Psoas muscle (tissue), 8 donors: ENCODE results near the gene ADCY9. TPM values are rescaled to one million over a fixed set of nuclear protein-coding genes. Genes with fewer than 3 reads are reported as not detected.
A peak's percentile ranks its signal among the peaks of the same experiment; 100 is the strongest.
"Not testable (repeated sequence)": the region's sequence is repeated elsewhere in the genome, so short reads cannot be mapped to it uniquely, and the experiment has no call there.

Source experiments
- ATAC-seq, 4 donors: fragments of 200-7000 bp; cut with Tn5 transposase; one replicate each; pipeline ENCODE4 v1.9.1; 2020; ENCODE audit warnings: moderate library complexity in 3 of 4, mild to moderate bottlenecking in 2 of 4
- DNase-seq, 2 donors: peaks; one replicate each; pipeline ENCODE4 v3.0.0-alpha.2; 2020
- H3K27ac ChIP-seq: fragments of 200-600 bp; one replicate; pipeline ENCODE4 v1.8.0; 2022
- H3K27me3 ChIP-seq, 3 donors: fragments of 200-600 bp in 1 of 3; one replicate each; pipeline versions ENCODE4 v1.6.1 to v1.8.0; 2013 to 2022; ENCODE audit warnings: low read length in 2 of 3, mild to moderate bottlenecking in 2 of 3, moderate library complexity in 1 of 3; ENCODE audit not compliant: insufficient read depth in 3 of 3
- H3K36me3 ChIP-seq, 2 donors: fragments of 200-600 bp in 1 of 2; one replicate each; pipeline versions ENCODE4 v1.6.1 to v1.8.0; 2013 to 2022; ENCODE audit warnings: low read depth in 1 of 2, mild to moderate bottlenecking in 1 of 2, moderate library complexity in 1 of 2; ENCODE audit not compliant: insufficient read depth in 1 of 2
- H3K4me1 ChIP-seq: fragments of 200-600 bp; one replicate; pipeline ENCODE4 v1.8.0; 2022
- H3K4me3 ChIP-seq: fragments of 200-600 bp; one replicate; pipeline ENCODE4 v1.8.0; 2022; ENCODE audit warnings: mild to moderate bottlenecking
- H3K9me3 ChIP-seq: fragments of 200-600 bp; one replicate; pipeline ENCODE4 v1.8.0; 2022
- CTCF ChIP-seq: fragments of 200-600 bp; IDR thresholded peaks from one replicate; pipeline ENCODE4 v1.8.0; 2022; ENCODE audit warnings: antibody characterized with exemption
- WGBS, 3 donors: extraction: QIAGEN DNeasy Blood & Tissue Kit; methylation state at CpG; one replicate each; pipeline versions ENCODE4 v1.1.6 to v1.1.7; 2013; 5-methylcytosine and 5-hydroxymethylcytosine counted together
- intact Hi-C, 2 donors: fragments of 100-400 bp; cut with DNase I; formaldehyde crosslinking; loops; one replicate each; pipeline versions ENCODE4 v1.11.0 to v1.14.2; 2022
- polyA plus RNA-seq, 3 donors: library from polyadenylated mRNA; stranded (reverse); fragments of 200-250 nt; gene quantifications; one replicate each; pipeline ENCODE4 v1.2.3, GENCODE V29; 2013
- total RNA-seq, 4 donors: library from RNA; stranded (reverse); fragmentation: NEBNext Ultra II Directional in 2 of 4; extraction: Animal tissue kit (Norgen Biotek cat#: 25700) in 2 of 4; gene quantifications; one replicate each; pipeline versions ENCODE4 v1.2.1 to v1.2.4, GENCODE V29; 2021 to 2023
- donor health status: healthy with polysubstance abuse.
- donor health status: DM: no; HTN: no; CAD: no; lungs with moderate emphysema.
- donor health status: Bipolar disorder and iron deficiency.
- donor health status: healthy.
- donor health status: DM: yes; HTN: yes; CAD: no.
- donor health status: DM: no; HTN: no; CAD: no.
- donor health status: DM: no; HTN: no; CAD: no.
- donor health status: DM: yes; HTN: yes; CAD: no.

The ADCY9 gene
- total and polyA plus RNA-seq, 7 donors: 9.0 to 134 (median 44.9) TPM

- no peak overlapping the region for H3K27ac ChIP-seq
- 81 to 86% (median 81%) methylated on average over 20 of the region's 20 CpGs for WGBS, 3 donors
- TF ChIP-seq CTCF: no peak
- ATAC-seq: no peak
- no peak overlapping the region for H3K4me3 ChIP-seq
- no peaks in the 10 kb centered on the region for H3K27me3 ChIP-seq
- intact Hi-C loops: no loop called here
- no peak for DNase-seq
- H3K9me3 ChIP-seq: no peaks in the 10 kb centered on the region
- H3K4me1 ChIP-seq: peaks cover 35% of the 10 kb centered on the region
- no peaks in the 10 kb centered on the region for H3K36me3 ChIP-seq
These were observed 169.6 kb downstream of the ADCY9 start for GRCh38 chr16:3946604-3947180.

- 25 to 29% (median 29%) methylated on average over 11 of the region's 11 CpGs for WGBS, 3 donors
- Histone ChIP-seq H3K9me3 (no peaks in the 10 kb centered on the region), H3K4me1 (peaks cover 29% of the 10 kb centered on the region), H3K27me3 (no peaks in the 10 kb centered on the region), H3K4me3 (no peak overlapping the region), H3K36me3 (no peaks in the 10 kb centered on the region), H3K27ac (no peak overlapping the region)
- TF ChIP-seq CTCF: no peak
- intact Hi-C loops: no loop called here
- ATAC-seq (peak; percentile 13 to 59 (median 36)), DNase-seq (peak in 1 of 2 donors; percentile 43)
These were observed 170.3 kb downstream of the ADCY9 start for GRCh38 chr16:3945751-3946603.

DNA sequence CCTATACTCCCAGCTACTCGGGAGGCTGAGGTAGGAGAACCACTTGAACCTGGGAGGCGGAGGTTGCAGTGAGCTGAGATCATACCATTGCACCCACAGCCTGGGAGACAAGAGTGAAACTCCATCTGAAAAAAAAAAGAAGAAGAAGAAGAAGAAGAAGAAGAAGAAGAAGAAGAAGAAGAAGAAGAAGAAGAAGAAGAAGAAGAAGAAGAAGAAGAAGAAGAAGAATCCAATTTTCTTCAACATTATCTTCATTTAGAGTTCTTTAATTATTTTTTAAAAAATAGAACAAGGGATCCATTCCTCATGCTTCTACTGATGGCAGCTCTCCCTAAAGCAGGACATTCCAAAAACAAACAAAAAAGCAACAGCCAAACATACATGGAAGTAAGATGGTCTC is 171.8 kb downstream of the ADCY9 start:
- H3K4me3 ChIP-seq, H3K27ac ChIP-seq, H3K36me3 ChIP-seq, ATAC-seq, H3K27me3 ChIP-seq, H3K9me3 ChIP-seq, intact Hi-C loops, DNase-seq: not testable (repeated sequence)
- 93 to 100% (median 100%) methylated on average over 2 of the region's 2 CpGs for WGBS, 3 donors
- peaks cover 14% of the 10 kb centered on the region for H3K4me1 ChIP-seq

DNA sequence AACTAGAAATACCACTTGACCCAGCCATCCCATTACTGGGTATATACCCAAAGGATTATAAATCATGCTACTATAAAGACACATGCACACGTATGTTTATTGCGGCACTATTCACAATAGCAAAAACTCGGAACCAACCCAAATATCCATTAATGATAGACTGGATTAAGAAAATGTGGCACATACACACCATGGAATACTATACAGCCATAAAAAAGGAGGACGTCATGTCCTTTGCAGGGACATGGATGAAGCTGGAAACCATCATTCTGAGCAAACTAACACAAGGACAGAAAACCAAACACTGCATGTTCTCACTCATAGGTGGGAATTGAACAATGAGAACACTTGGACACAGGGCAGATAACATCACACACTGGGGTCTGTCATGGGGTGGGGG is 174.1 kb downstream of the ADCY9 start:
- H3K4me3 ChIP-seq, H3K36me3 ChIP-seq, H3K27ac ChIP-seq, DNase-seq, H3K9me3 ChIP-seq, H3K27me3 ChIP-seq, intact Hi-C loops, ATAC-seq: not testable (repeated sequence)
- peaks cover 19% of the 10 kb centered on the region for H3K4me1 ChIP-seq
- 83 to 99% (median 97%) methylated on average over 4 of the region's 4 CpGs for WGBS, 3 donors

DNA sequence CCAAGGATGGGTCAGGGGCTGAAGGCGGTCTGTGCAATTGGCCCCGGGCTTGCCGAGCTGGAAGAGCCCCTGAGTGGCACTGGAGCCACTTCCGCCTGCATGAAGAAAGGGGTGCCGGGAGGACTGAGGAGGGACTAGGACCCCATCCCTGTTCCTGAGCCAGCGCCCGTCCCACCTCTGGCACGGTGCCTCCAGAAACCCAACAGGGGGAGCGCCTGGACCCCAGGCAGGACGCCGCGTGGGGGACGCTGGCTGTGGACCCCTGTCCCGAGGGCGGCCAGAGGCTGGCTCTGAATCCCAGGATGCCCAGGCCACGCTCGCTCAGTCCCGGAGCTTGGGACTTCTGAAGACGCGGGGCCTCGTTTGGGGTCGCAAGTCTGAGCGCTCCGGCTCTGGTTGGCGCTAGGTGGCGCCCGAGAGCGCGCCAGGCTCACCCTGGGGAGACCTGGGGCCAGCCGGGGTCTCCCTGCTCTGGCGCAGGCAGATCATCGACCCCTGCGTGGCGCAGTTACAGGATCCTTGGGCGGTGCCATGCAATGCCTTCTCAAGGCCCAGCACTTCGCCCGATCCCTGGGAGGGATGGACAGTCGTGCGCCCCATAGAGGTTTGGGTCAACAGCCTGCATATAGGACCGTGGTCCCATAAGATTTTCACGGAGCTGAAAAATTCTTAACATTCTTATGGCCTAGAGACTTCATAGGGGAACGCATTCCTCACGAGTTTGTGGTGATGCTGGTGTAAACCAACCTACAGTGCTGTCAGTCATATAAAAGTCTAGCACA is 177.2 kb downstream of the ADCY9 start:
- intact Hi-C loops: no loop called here
- Histone ChIP-seq H3K4me1 (peaks cover 9% of the 10 kb centered on the region), H3K4me3 (peak overlapping the region; percentile 72), H3K27me3 (no peaks in the 10 kb centered on the region), H3K36me3 (no peaks in the 10 kb centered on the region), H3K27ac (no peak overlapping the region), H3K9me3 (no peaks in the 10 kb centered on the region)
- peak; percentile 47 to 78 for DNase-seq
- 8 to 10% (median 8%) methylated on average over 37 to 43 of the region's 43 CpGs for WGBS, 3 donors
- peak; percentile 73 to 93 (median 80) for ATAC-seq
- TF ChIP-seq CTCF: peak; percentile 92
